Activated T-cell treated with anti-CD3 and anti-CD28 coated beads, Interleukin-2, amount 50 U/mL, for 24 hours (primary cell): ENCODE data around the gene RBM33.
"Not testable (repeated sequence)": the region's sequence is repeated elsewhere in the genome, so short reads cannot be mapped to it uniquely, and the experiment has no call there.

Experiments used
- DNase-seq: peaks from one replicate; pipeline ENCODE4 v3.0.0-alpha.2; 2020
- H3K27ac Mint-ChIP-seq: 2 replicates; pipeline ENCODE4 v1.8.0; 2020; ENCODE audit warnings: mild to moderate bottlenecking, mixed read lengths
- H3K27me3 Mint-ChIP-seq: 2 replicates; pipeline ENCODE4 v1.8.0; 2020; ENCODE audit warnings: mixed read lengths
- H3K36me3 Mint-ChIP-seq: 2 replicates; pipeline ENCODE4 v1.8.0; 2020; ENCODE audit warnings: low read depth, mixed read lengths
- H3K4me1 Mint-ChIP-seq: 2 replicates; pipeline ENCODE4 v1.8.0; 2020; ENCODE audit warnings: low read depth, mixed read lengths
- H3K4me3 Mint-ChIP-seq: 2 replicates; pipeline ENCODE4 v1.8.0; 2020; ENCODE audit warnings: mild to moderate bottlenecking, moderate library complexity, mixed read lengths
- H3K9me3 Mint-ChIP-seq: 2 replicates; pipeline ENCODE4 v1.8.0; 2020; ENCODE audit warnings: mixed read lengths

Gene RBM33

GRCh38 chr7:155644178-155644970 is at the start of gene RBM33:
Gene RBM33, plus strand, starts transcription at chr7:155644661. Its CDS starts 216 bp downstream, at chr7:155644877.
- H3K27me3 Mint-ChIP-seq, result no peaks in the 10 kb centered on the region
- H3K36me3 Mint-ChIP-seq, result peaks cover 91% of the 10 kb centered on the region
- peak within 1 kb of the TSS; percentile 92 for H3K4me3 Mint-ChIP-seq
- H3K4me1 Mint-ChIP-seq, result peaks cover 50% of the 10 kb centered on the region
- DNase-seq, result peak; percentile 90
- peaks cover 12% of the 10 kb centered on the region for H3K9me3 Mint-ChIP-seq
- H3K27ac Mint-ChIP-seq, result peak within 1 kb of the TSS; percentile 98

GRCh38 chr7:155594961-155595366 is 49.5 kb upstream of the RBM33 start:
- no peak for DNase-seq
- peaks cover 48% of the 10 kb centered on the region for H3K27me3 Mint-ChIP-seq
- no peaks in the 10 kb centered on the region for H3K36me3 Mint-ChIP-seq
- no peak overlapping the region for H3K27ac Mint-ChIP-seq
- H3K9me3 Mint-ChIP-seq, result no peaks in the 10 kb centered on the region
- H3K4me1 Mint-ChIP-seq, result peaks cover 16% of the 10 kb centered on the region
- no peak overlapping the region for H3K4me3 Mint-ChIP-seq

GRCh38 chr7:155597753-155598140 is 46.7 kb upstream of the RBM33 start:
- H3K27ac Mint-ChIP-seq, result no peak overlapping the region
- no peaks in the 10 kb centered on the region for H3K9me3 Mint-ChIP-seq
- no peak overlapping the region for H3K4me3 Mint-ChIP-seq
- no peak for DNase-seq
- H3K4me1 Mint-ChIP-seq, result peaks cover 16% of the 10 kb centered on the region
- H3K36me3 Mint-ChIP-seq, result no peaks in the 10 kb centered on the region
- H3K27me3 Mint-ChIP-seq, result peaks cover 54% of the 10 kb centered on the region

- Mint-ChIP-seq H3K36me3 (no peaks in the 10 kb centered on the region), H3K4me1 (peaks cover 16% of the 10 kb centered on the region), H3K27me3 (peaks cover 58% of the 10 kb centered on the region), H3K27ac (no peak overlapping the region), H3K4me3 (no peak overlapping the region), H3K9me3 (no peaks in the 10 kb centered on the region)
- peak; percentile 92 for DNase-seq
These were observed 45.7 kb upstream of the RBM33 start for GRCh38 chr7:155598810-155599210.

- peaks cover 52% of the 10 kb centered on the region for H3K27me3 Mint-ChIP-seq
- H3K36me3 Mint-ChIP-seq, result no peaks in the 10 kb centered on the region
- H3K4me1 Mint-ChIP-seq, result peaks cover 16% of the 10 kb centered on the region
- no peaks in the 10 kb centered on the region for H3K9me3 Mint-ChIP-seq
- DNase-seq, result no peak
- no peak overlapping the region for H3K4me3 Mint-ChIP-seq
- H3K27ac Mint-ChIP-seq, result no peak overlapping the region
These were observed 42.3 kb upstream of the RBM33 start for GRCh38 chr7:155602156-155602555.

- no peak for DNase-seq
- no peaks in the 10 kb centered on the region for H3K36me3 Mint-ChIP-seq
- H3K9me3 Mint-ChIP-seq, result no peaks in the 10 kb centered on the region
- H3K27ac Mint-ChIP-seq, result no peak overlapping the region
- peaks cover 14% of the 10 kb centered on the region for H3K4me1 Mint-ChIP-seq
- H3K27me3 Mint-ChIP-seq, result peaks cover 46% of the 10 kb centered on the region
- no peak overlapping the region for H3K4me3 Mint-ChIP-seq
These were observed 41.7 kb upstream of the RBM33 start for GRCh38 chr7:155602750-155603149.

GRCh38 chr7:155603205-155603857 is 41.1 kb upstream of the RBM33 start:
- DNase-seq, result no peak
- H3K27me3 Mint-ChIP-seq, result peaks cover 44% of the 10 kb centered on the region
- H3K4me1 Mint-ChIP-seq, result peaks cover 8% of the 10 kb centered on the region
- no peak overlapping the region for H3K4me3 Mint-ChIP-seq
- no peak overlapping the region for H3K27ac Mint-ChIP-seq
- no peaks in the 10 kb centered on the region for H3K9me3 Mint-ChIP-seq
- no peaks in the 10 kb centered on the region for H3K36me3 Mint-ChIP-seq

- Mint-ChIP-seq H3K4me1 (peaks cover 1% of the 10 kb centered on the region), H3K9me3 (no peaks in the 10 kb centered on the region), H3K36me3 (no peaks in the 10 kb centered on the region), H3K4me3 (no peak overlapping the region), H3K27ac (no peak overlapping the region), H3K27me3 (peaks cover 37% of the 10 kb centered on the region)
- no peak for DNase-seq
These were observed 40.5 kb upstream of the RBM33 start for GRCh38 chr7:155603858-155604503.

- no peak for DNase-seq
- Mint-ChIP-seq H3K4me3 (no peak overlapping the region), H3K36me3 (no peaks in the 10 kb centered on the region), H3K27me3 (peaks cover 33% of the 10 kb centered on the region), H3K27ac (no peak overlapping the region), H3K9me3 (no peaks in the 10 kb centered on the region), H3K4me1 (no peaks in the 10 kb centered on the region)
These were observed 39.9 kb upstream of the RBM33 start for GRCh38 chr7:155604504-155604997.

GRCh38 chr7:155609185-155609584 is 35.3 kb upstream of the RBM33 start:
- H3K4me1 Mint-ChIP-seq, result no peaks in the 10 kb centered on the region

GRCh38 chr7:155610633-155611193 is 33.7 kb upstream of the RBM33 start:
- H3K27me3 Mint-ChIP-seq, result peaks cover 8% of the 10 kb centered on the region
- H3K36me3 Mint-ChIP-seq, result peaks cover 5% of the 10 kb centered on the region
- H3K9me3 Mint-ChIP-seq, result peaks cover 6% of the 10 kb centered on the region

More at GRCh38 chr7:155609185-155609584, 35.3 kb upstream of the RBM33 start:
- DNase-seq, result no peak
- no peaks in the 10 kb centered on the region for H3K9me3 Mint-ChIP-seq
- peaks cover 11% of the 10 kb centered on the region for H3K27me3 Mint-ChIP-seq
- no peak overlapping the region for H3K4me3 Mint-ChIP-seq
- no peaks in the 10 kb centered on the region for H3K36me3 Mint-ChIP-seq
- no peak overlapping the region for H3K27ac Mint-ChIP-seq

GRCh38 chr7:155611808-155612447 is 32.5 kb upstream of the RBM33 start:
- peaks cover 8% of the 10 kb centered on the region for H3K27me3 Mint-ChIP-seq
- H3K36me3 Mint-ChIP-seq, result peaks cover 5% of the 10 kb centered on the region
- H3K4me3 Mint-ChIP-seq, result no peak overlapping the region
- H3K4me1 Mint-ChIP-seq, result no peaks in the 10 kb centered on the region
- no peak for DNase-seq
- H3K27ac Mint-ChIP-seq, result no peak overlapping the region
- H3K9me3 Mint-ChIP-seq, result peaks cover 6% of the 10 kb centered on the region

More at GRCh38 chr7:155610633-155611193, 33.7 kb upstream of the RBM33 start:
- Mint-ChIP-seq H3K4me1 (no peaks in the 10 kb centered on the region), H3K27ac (no peak overlapping the region), H3K4me3 (no peak overlapping the region)
- no peak for DNase-seq

- Mint-ChIP-seq H3K4me1 (no peaks in the 10 kb centered on the region), H3K27me3 (peaks cover 8% of the 10 kb centered on the region), H3K27ac (no peak overlapping the region), H3K36me3 (peaks cover 5% of the 10 kb centered on the region), H3K9me3 (peaks cover 6% of the 10 kb centered on the region), H3K4me3 (no peak overlapping the region)
- no peak for DNase-seq
These were observed 31.8 kb upstream of the RBM33 start for GRCh38 chr7:155612658-155613057.

GRCh38 chr7:155615085-155615484 is 29.4 kb upstream of the RBM33 start:
- not testable (repeated sequence) for H3K27ac Mint-ChIP-seq, H3K36me3 Mint-ChIP-seq, H3K4me3 Mint-ChIP-seq, DNase-seq, H3K9me3 Mint-ChIP-seq, H3K4me1 Mint-ChIP-seq, H3K27me3 Mint-ChIP-seq
